Cardiac muscle cell (in vitro differentiated cells and primary cell): ENCODE data around the gene RYR2. TPM values are rescaled to one million over a fixed set of nuclear protein-coding genes. Genes with fewer than 3 reads are reported as not detected.

Experiments
- DNase-seq, 2 donors: peaks; one replicate each; pipeline versions ENCODE4 v3.0.0 to v3.0.0-alpha.2; 2010 to 2017; ENCODE audit warnings: low read depth in 1 of 2, low spot score in 1 of 2
- H3K27ac ChIP-seq: fragments of 200-600 bp; sonication (generic); 2 replicates; pipeline ENCODE4 v1.5.1; 2016
- H3K27me3 ChIP-seq: fragments of 200-600 bp; sonication (generic); 2 replicates; pipeline ENCODE4 v1.6.0; 2016; ENCODE audit warnings: control low read depth
- H3K36me3 ChIP-seq: fragments of 200-600 bp; sonication (generic); 2 replicates; pipeline ENCODE4 v1.5.1; 2016; ENCODE audit warnings: control low read depth
- H3K4me1 ChIP-seq: fragments of 200-600 bp; sonication (generic); 2 replicates; pipeline ENCODE4 v1.8.1; 2017; ENCODE audit warnings: low read depth, mild to moderate bottlenecking, mixed run types
- H3K4me3 ChIP-seq: fragments of 200-600 bp; sonication (generic); 2 replicates; pipeline ENCODE4 v1.5.1; 2016; ENCODE audit warnings: mild to moderate bottlenecking
- H3K9me3 ChIP-seq: fragments of 200-600 bp; sonication (generic); 2 replicates; pipeline ENCODE4 v1.5.1; 2017; ENCODE audit warnings: low read depth, mild to moderate bottlenecking, control low read depth
- CTCF ChIP-seq: IDR thresholded peaks from 2 replicates; pipeline ENCODE4 v1.5.1; 2012; ENCODE audit warnings: low read depth, mild to moderate bottlenecking, low read length
- polyA plus RNA-seq: library from polyadenylated mRNA; unstranded; fragments of >200 nt; fragmentation: Nextera tagmentation; extraction: Ambion mirVana; gene quantifications from 2 replicates; pipeline ENCODE4 v1.2.1, GENCODE V29; 2016
- total RNA-seq: library from RNA; depleted of rRNA; stranded (reverse); fragments of >200 nt; gene quantifications from 2 replicates; pipeline ENCODE4 v1.2.3, GENCODE V29; 2016

RYR2 gene
- total and polyA plus RNA-seq, 2 experiments from 2014 or later: 29.8 to 155 TPM

- Histone ChIP-seq H3K4me1 (no peaks in the 10 kb centered on the region), H3K9me3 (no peaks in the 10 kb centered on the region), H3K27me3 (no peaks in the 10 kb centered on the region), H3K27ac (no peak overlapping the region), H3K36me3 (peaks cover 31% of the 10 kb centered on the region), H3K4me3 (no peak overlapping the region)
- TF ChIP-seq CTCF: no peak
- DNase-seq: no peak
Measured at GRCh38 chr1:237763137-237763536, 721.2 kb downstream of the RYR2 start.

GRCh38 chr1:237763751-237764150, 721.8 kb downstream of the RYR2 start:
- TF ChIP-seq CTCF: no peak
- H3K27ac ChIP-seq: no peak overlapping the region
- peaks cover 36% of the 10 kb centered on the region for H3K36me3 ChIP-seq
- no peaks in the 10 kb centered on the region for H3K9me3 ChIP-seq
- no peak for DNase-seq
- H3K4me1 ChIP-seq: no peaks in the 10 kb centered on the region
- no peaks in the 10 kb centered on the region for H3K27me3 ChIP-seq
- no peak overlapping the region for H3K4me3 ChIP-seq

GRCh38 chr1:237769916-237770315, 727.9 kb downstream of the RYR2 start:
- H3K4me1 ChIP-seq: no peaks in the 10 kb centered on the region
- H3K9me3 ChIP-seq: no peaks in the 10 kb centered on the region
- no peak for DNase-seq
- H3K4me3 ChIP-seq: no peak overlapping the region
- TF ChIP-seq CTCF: no peak
- H3K27ac ChIP-seq: no peak overlapping the region
- H3K27me3 ChIP-seq: no peaks in the 10 kb centered on the region
- H3K36me3 ChIP-seq: peaks cover 46% of the 10 kb centered on the region

GRCh38 chr1:237772009-237772408, 730.0 kb downstream of the RYR2 start:
- no peaks in the 10 kb centered on the region for H3K27me3 ChIP-seq
- H3K4me1 ChIP-seq: no peaks in the 10 kb centered on the region
- no peak for TF ChIP-seq CTCF
- no peak overlapping the region for H3K4me3 ChIP-seq
- DNase-seq: no peak
- no peak overlapping the region for H3K27ac ChIP-seq
- H3K9me3 ChIP-seq: no peaks in the 10 kb centered on the region
- H3K36me3 ChIP-seq: peaks cover 57% of the 10 kb centered on the region

- Histone ChIP-seq H3K27me3 (no peaks in the 10 kb centered on the region), H3K9me3 (no peaks in the 10 kb centered on the region), H3K27ac (no peak overlapping the region), H3K4me3 (no peak overlapping the region), H3K36me3 (peaks cover 54% of the 10 kb centered on the region), H3K4me1 (no peaks in the 10 kb centered on the region)
- no peak for TF ChIP-seq CTCF
- DNase-seq: no peak
Measured at GRCh38 chr1:237774246-237774645, 732.3 kb downstream of the RYR2 start.

- H3K27me3 ChIP-seq: no peaks in the 10 kb centered on the region
- peaks cover 47% of the 10 kb centered on the region for H3K36me3 ChIP-seq
- DNase-seq: no peak
- peak overlapping the region; percentile 11 for H3K27ac ChIP-seq
- no peaks in the 10 kb centered on the region for H3K9me3 ChIP-seq
- no peak overlapping the region for H3K4me3 ChIP-seq
- TF ChIP-seq CTCF: no peak
- H3K4me1 ChIP-seq: no peaks in the 10 kb centered on the region
Measured at GRCh38 chr1:237779356-237779755, 737.4 kb downstream of the RYR2 start.
